ENCODE results near the gene DNAI2. TPM values are rescaled to one million over a fixed set of nuclear protein-coding genes. Genes with fewer than 3 reads are reported as not detected.

The DNAI2 gene
- total and polyA plus RNA-seq, 2 donors from 2014 or later = 0.22 TPM; not detected in 1

GRCh38 chr17:74356646-74357465 is 82.8 kb downstream of the DNAI2 start:
- Histone ChIP-seq H3K27ac (ENCODE audit: low read depth in 2 of 2, low read length in 2 of 2) (no peak overlapping the region), H3K4me3 (ENCODE audit: low read length in 3 of 3) (no peak overlapping the region), H3K9ac (ENCODE audit: low read length in 3 of 3) (no peak overlapping the region), H3K36me3 (ENCODE audit: control insufficient read depth in 2 of 3, insufficient read depth in 3 of 3, low read length in 3 of 3) (no peaks in the 10 kb centered on the region), H3K27me3 (ENCODE audit: control insufficient read depth, insufficient read depth, low read length) (peaks cover 18% of the 10 kb centered on the region), H3K4me1 (ENCODE audit: control insufficient read depth in 2 of 3, insufficient read depth in 2 of 3, low read depth in 1 of 3, low read length in 3 of 3) (no peaks in the 10 kb centered on the region), H3K9me3 (ENCODE audit: control insufficient read depth in 2 of 3, insufficient read depth in 1 of 3, low read length in 3 of 3) (no peaks in the 10 kb centered on the region)
- DNase-seq = peak in 3 of 5 donors; percentile 51 to 66 (median 55)
- no peak for FAIRE-seq
- TF ChIP-seq CTCF (IDR thresholded peaks at IDR 0.05; ENCODE audit: borderline replicate concordance, extremely low read depth, insufficient read depth) = no peak
- intact Hi-C loops (cut with DNase I) = no loop called here

GRCh38 chr17:74357466-74357809 is 83.4 kb downstream of the DNAI2 start:
- FAIRE-seq = no peak
- no peaks in the 10 kb centered on the region for H3K36me3 ChIP-seq (ENCODE audit: control insufficient read depth in 2 of 3, insufficient read depth in 3 of 3, low read length in 3 of 3)
- H3K4me3 ChIP-seq (ENCODE audit: low read length in 3 of 3) = no peak overlapping the region
- TF ChIP-seq CTCF (IDR thresholded peaks at IDR 0.05; ENCODE audit: borderline replicate concordance, extremely low read depth, insufficient read depth) = no peak
- no peaks in the 10 kb centered on the region for H3K4me1 ChIP-seq (ENCODE audit: control insufficient read depth in 2 of 3, insufficient read depth in 2 of 3, low read depth in 1 of 3, low read length in 3 of 3)
- intact Hi-C loops (cut with DNase I) = no loop called here
- no peak overlapping the region for H3K27ac ChIP-seq (ENCODE audit: low read depth in 2 of 2, low read length in 2 of 2)
- no peak for DNase-seq
- H3K27me3 ChIP-seq (ENCODE audit: control insufficient read depth, insufficient read depth, low read length) = peaks cover 16% of the 10 kb centered on the region
- H3K9me3 ChIP-seq (ENCODE audit: control insufficient read depth in 2 of 3, insufficient read depth in 1 of 3, low read length in 3 of 3) = no peaks in the 10 kb centered on the region
- H3K9ac ChIP-seq (ENCODE audit: low read length in 3 of 3) = no peak overlapping the region

- no peak overlapping the region for H3K9ac ChIP-seq (ENCODE audit: low read length in 3 of 3)
- FAIRE-seq (no peak), DNase-seq (no peak)
- no peaks in the 10 kb centered on the region for H3K4me1 ChIP-seq (ENCODE audit: control insufficient read depth in 2 of 3, insufficient read depth in 2 of 3, low read depth in 1 of 3, low read length in 3 of 3)
- no peaks in the 10 kb centered on the region for H3K9me3 ChIP-seq (ENCODE audit: control insufficient read depth in 2 of 3, insufficient read depth in 1 of 3, low read length in 3 of 3)
- H3K4me3 ChIP-seq (ENCODE audit: low read length in 3 of 3) = no peak overlapping the region
- no peaks in the 10 kb centered on the region for H3K36me3 ChIP-seq (ENCODE audit: control insufficient read depth in 2 of 3, insufficient read depth in 3 of 3, low read length in 3 of 3)
- no peak overlapping the region for H3K27ac ChIP-seq (ENCODE audit: low read depth in 2 of 2, low read length in 2 of 2)
- TF ChIP-seq CTCF (IDR thresholded peaks at IDR 0.05; ENCODE audit: borderline replicate concordance, extremely low read depth, insufficient read depth) = no peak
- H3K27me3 ChIP-seq (ENCODE audit: control insufficient read depth, insufficient read depth, low read length) = peaks cover 13% of the 10 kb centered on the region
- intact Hi-C loops (cut with DNase I) = no loop called here
Measured at GRCh38 chr17:74358697-74359096, 84.7 kb downstream of the DNAI2 start.

Data from kidney (tissue), 14 donors.